Activated CD4-positive, alpha-beta T cell treated with anti-CD3 and anti-CD28 coated beads for 24 hours (primary cell): Measurements from ENCODE around the gene DGKI.

Source experiments
- DNase-seq, 2 donors: peaks; one replicate each; pipeline ENCODE4 v3.0.0-alpha.2; 2020; ENCODE audit warnings: low read depth in 2 of 2

DGKI gene

GRCh38 chr7:137418841-137419240 lies 427.9 kb downstream of the DGKI start:
- no peak for DNase-seq

DNA sequence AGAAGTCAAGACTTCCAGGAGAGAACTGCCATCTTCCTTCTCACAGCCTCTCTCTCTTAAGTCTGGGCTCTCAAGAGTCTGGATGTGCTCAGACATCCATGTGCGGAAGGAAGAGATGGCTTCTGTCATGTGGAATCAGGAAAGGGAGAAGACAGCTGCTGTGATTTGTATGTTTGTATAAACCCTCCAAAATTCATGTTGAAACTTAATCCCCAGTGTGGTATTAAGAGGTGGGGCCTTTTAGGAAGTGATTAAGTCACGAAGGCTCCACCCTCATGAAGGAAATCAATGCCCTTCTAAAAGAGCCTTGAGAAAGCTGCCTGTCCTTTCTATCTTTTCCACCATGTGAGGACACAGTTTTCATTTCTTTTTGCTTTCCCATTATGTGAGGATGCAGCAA lies 429.3 kb downstream of the DGKI start:
- no peak for DNase-seq

- no peak for DNase-seq
These were observed 432.9 kb downstream of the DGKI start for GRCh38 chr7:137413901-137414300.

DNA sequence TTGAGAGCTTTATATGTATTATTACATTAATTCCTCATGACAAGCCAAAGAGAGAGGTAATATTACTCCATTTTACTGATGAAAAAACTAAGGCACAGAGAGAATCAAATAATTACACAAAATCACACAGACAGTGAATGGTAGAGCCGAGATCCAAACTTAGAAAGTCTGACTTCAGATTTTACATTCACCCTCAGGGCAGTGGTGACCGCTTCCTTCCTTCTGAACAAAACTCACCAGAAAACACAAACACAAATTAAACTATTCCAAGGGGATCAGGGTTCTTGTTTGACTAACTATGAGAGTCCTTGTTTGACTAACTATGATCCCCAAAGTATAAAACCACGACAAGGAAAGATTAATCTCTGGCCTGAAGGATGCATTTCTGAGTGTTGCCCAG lies 435.3 kb downstream of the DGKI start:
- no peak for DNase-seq

DNA sequence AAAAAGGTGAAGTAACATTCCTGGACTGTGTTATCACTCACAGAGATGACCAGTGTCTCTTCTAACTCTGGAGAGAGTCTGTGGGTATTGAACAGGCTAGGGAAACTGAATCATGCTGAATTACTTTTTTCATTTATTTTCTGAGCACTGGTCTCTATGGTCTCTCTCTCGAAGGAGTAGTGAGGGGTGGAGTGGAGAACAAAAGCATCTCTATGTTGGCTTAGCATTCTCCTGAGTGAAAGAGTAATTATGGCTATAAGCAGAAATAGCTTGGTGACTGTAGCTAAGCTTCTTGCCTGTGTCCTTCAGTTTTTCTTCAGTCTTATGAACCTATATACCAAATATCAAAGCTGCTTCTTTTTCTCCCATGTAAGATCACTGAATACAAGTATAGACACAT lies 438.6 kb downstream of the DGKI start:
- no peak for DNase-seq

DNA sequence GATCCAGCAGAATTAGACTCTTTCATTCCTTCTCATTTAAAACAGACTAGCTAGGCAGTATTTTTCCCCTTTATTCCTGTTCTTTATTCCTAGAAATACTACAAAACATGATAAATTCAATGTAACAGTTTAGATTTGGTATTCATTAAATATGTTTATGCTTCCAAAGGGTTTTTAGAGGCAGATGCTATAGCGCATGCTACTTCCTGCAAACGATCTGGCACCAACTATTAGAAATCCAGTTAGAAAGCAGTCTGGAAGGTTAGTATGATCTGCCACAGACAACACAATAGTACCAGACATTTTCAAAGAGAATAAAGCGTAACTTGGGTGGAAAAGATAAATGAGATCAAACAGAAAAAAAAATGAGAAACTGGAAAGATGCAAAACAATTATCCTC lies 439.7 kb downstream of the DGKI start:
- DNase-seq, result no peak

GRCh38 chr7:137404660-137405317 lies 442.0 kb downstream of the DGKI start:
- no peak for DNase-seq

DNA sequence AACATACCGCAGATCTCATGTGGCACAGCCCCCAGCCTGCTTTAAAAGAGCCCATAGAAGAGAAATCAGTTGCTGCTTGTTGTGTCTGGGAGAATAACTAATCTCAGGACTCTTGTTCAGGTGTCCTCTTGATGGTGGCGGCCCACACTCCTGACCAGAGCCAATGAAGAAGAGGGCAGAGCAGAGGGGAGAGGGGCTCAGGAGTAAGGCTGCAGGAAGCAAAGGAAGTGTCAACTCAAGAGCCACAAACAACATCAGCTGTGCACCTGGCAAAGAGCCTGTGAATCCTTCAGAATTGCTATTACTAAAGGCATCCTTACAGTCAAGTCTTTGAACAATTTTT lies 443.4 kb downstream of the DGKI start:
- no peak for DNase-seq

GRCh38 chr7:137402536-137403352 lies 444.0 kb downstream of the DGKI start:
- no peak for DNase-seq

- no peak for DNase-seq
These were observed 446.6 kb downstream of the DGKI start for GRCh38 chr7:137399827-137400823.

DNA sequence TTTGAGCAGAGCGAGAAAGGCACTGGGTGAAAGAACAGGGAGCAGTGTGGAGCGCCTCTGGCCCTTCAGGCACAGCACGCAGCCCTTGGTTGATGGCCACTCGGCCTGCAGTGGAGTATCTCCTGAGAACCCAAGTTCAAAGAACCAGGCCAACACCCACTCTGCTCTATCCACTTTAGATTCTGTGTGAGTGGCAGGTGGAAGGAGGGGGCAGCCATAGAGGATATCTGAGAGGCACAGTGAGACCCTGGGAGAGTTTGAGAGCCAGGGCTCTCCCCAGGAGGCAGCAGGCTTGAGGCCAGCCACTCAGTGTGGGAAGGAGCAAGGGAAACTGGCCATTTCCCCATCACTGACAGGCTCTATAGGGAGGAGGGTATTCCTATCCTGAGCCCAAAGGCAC lies 450.7 kb downstream of the DGKI start:
- no peak for DNase-seq

DNA sequence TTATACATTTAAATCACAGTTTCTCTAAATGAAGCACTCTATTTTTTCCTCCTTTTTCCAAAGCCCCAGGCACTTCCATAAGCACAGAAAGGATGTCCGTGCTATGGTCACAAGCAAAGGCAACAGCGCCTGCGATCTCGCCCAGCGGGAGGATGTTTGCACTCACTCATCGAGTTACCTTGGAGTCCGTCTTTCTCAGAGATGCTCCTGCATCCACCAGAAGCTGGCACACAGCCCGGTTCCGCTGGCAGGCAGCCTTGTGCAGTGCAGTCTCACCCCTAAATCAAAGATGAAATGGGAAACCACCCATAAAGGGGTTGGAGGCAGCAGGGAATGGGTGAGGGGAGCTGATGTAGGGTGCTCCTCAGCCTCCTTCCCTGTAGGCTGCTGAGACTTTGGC lies 451.4 kb downstream of the DGKI start:
- no peak for DNase-seq

- no peak for DNase-seq
These were observed 453.2 kb downstream of the DGKI start for GRCh38 chr7:137393570-137393969.

DNA sequence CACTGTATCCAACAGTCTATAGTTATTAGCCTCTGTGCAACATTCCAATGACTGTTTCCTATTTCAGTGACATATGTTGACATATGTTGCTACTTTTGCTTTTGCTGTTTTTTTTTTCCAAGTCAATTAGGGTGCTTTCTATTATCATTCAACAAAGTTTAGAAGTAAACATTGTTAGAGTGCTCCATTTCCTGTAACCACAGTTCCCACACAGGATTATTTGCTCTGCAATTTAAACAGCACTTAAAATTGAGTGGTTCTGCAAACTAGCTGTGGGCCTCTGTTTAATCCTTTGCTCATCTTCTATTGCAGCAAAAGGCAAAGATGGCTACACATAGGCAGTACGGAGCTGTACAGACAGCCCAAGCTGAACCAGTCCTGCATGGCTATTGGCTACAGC lies 456.7 kb downstream of the DGKI start:
- no peak for DNase-seq

DNA sequence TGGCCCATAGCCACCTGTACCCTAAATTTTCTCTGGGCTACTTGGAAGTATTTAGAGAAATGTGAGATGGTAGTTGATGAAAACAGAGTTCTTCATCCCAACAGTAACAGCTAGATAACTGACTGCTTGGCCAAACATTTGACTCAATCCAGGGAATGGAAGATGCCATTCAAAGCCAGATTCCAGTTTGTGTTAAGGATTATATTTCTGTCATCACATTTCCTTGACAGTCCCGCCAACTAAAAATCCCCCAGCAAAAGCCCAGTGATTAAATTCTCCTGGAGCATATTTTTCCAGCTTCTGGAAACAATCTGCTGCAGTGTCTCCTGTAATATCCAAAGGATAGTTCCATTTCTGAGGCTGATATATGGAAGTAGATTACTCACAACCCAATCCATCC lies 457.9 kb downstream of the DGKI start:
- no peak for DNase-seq

- DNase-seq, result no peak
These were observed 459.8 kb downstream of the DGKI start for GRCh38 chr7:137386966-137387365.

- DNase-seq, result no peak
These were observed 465.7 kb downstream of the DGKI start for GRCh38 chr7:137381045-137381444.

DNA sequence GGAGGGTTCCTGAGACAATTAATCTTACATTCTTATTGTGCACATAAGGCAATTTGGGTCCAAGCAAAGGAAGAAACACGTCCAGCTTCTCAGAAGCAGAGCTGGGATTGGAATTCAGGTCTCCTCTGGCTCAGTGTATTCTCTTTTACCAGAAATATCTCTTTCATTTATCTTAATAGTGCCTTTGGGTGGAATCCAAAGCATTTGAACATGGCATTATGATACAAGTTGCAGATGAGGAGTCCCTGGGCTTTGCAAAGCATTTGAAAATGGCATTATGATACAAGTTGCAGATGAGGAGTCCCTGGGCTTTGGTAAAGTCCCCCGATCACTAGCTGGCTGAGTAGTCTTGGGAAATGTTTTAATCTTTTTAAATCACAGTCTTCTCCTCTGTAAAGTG lies 473.3 kb downstream of the DGKI start:
- no peak for DNase-seq

GRCh38 chr7:137371616-137372015 lies 475.2 kb downstream of the DGKI start:
- DNase-seq, result no peak

- DNase-seq, result no peak
These were observed 479.8 kb downstream of the DGKI start for GRCh38 chr7:137366995-137367394.

GRCh38 chr7:137363683-137364082 lies 483.1 kb downstream of the DGKI start:
- no peak for DNase-seq

DNA sequence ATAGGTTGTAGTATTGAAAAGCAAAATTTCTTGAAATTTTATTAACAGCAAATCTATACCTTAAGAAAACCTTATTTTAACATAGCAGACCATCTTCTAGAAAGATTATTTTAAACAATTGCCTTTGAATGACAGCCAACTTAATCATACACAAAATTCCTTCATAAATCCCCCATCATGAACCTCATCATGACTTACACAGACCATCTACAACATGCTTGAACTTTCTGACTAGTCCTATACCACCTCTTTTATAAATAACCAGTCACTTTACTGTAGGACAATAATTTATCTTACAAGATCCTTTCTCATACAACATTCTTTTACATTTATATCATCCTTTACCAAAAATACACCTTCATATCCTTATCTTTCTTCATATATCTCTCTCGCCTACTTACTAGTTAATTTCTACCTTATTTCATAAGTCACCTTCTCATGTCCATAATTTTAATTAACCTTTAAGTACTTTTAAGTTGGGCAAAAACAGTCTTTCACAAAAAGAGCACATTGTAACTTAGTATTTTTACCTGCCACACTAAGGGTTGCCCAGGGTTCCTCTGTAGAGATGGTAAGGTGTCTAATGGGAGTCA lies 486.6 kb downstream of the DGKI start:
- DNase-seq, result no peak
